B cell (primary cell): ENCODE measurements around the gene NES. TPM values are rescaled to one million over a fixed set of nuclear protein-coding genes. Genes with fewer than 3 reads are reported as not detected.

ENCODE experiments used
- ATAC-seq: fragments of 200-7000 bp; cut with Tn5 transposase; one replicate; pipeline ENCODE4 v1.10.0; 2021; ENCODE audit warnings: low read depth, mild to moderate bottlenecking, moderate number of reproducible peaks, moderate library complexity
- CTCF ChIA-PET: fragments of 350-600 bp; sonication (Branson Sonifier 250); formaldehyde crosslinking; loops from one replicate; lab custom pipeline; 2021; ENCODE audit warnings: antibody characterized with exemption, inconsistent platforms; lab: Charles Lee
- POLR2A ChIA-PET: fragments of 350-600 bp; sonication (Branson Sonifier 250); formaldehyde crosslinking; loops from one replicate; lab custom pipeline; 2021; ENCODE audit warnings: antibody characterized with exemption; lab: Charles Lee
- DNase-seq: peaks from one replicate; pipeline ENCODE4 v3.0.0; 2013
- H2AFZ ChIP-seq: 2 replicates; pipeline ENCODE4 v1.6.1; 2012; ENCODE audit warnings: mild to moderate bottlenecking, low read depth, low read length; ENCODE audit not compliant: insufficient read depth, poor library complexity, severe bottlenecking
- H3K27ac ChIP-seq, 2 donors: 1 replicate in 1 of 2; 2 replicates in 1 of 2; pipeline ENCODE4 v1.5.1; 2012 to 2013; ENCODE audit warnings: low read length in 2 of 2, mild to moderate bottlenecking in 2 of 2, moderate library complexity in 1 of 2
- H3K27me3 ChIP-seq, 4 experiments: fragments of 200-600 bp in 1 of 4; sonication (generic) in 1 of 4; replicated peaks in 1 of 4; 1 replicate in 2 of 4; 2 replicates in 2 of 4; pipeline versions ENCODE4 v1.6.1 to v1.7.0; 2013 to 2016; ENCODE audit warnings: low read length in 3 of 4, mild to moderate bottlenecking in 2 of 4, mixed read lengths in 1 of 4, moderate library complexity in 1 of 4; ENCODE audit not compliant: insufficient read depth in 4 of 4, control insufficient read depth in 3 of 4; ENCODE audit errors: control extremely low read depth in 1 of 4
- H3K36me3 ChIP-seq, 2 experiments: replicated peaks in 1 of 2; 1 replicate in 1 of 2; 2 replicates in 1 of 2; pipeline versions ENCODE4 v1.6.1 to v1.7.1; 2013; ENCODE audit warnings: low read length in 1 of 2; ENCODE audit not compliant: insufficient read depth in 2 of 2, control insufficient read depth in 1 of 2; ENCODE audit errors: control extremely low read depth in 1 of 2, extremely low read depth in 1 of 2
- H3K4me1 ChIP-seq, 2 donors: fragments of 200-600 bp in 1 of 2; sonication (generic) in 1 of 2; 1 replicate in 1 of 2; 2 replicates in 1 of 2; pipeline versions ENCODE4 v1.5.1 to v1.6.1; 2013 to 2017; ENCODE audit warnings: low read length in 2 of 2; ENCODE audit not compliant: control insufficient read depth in 2 of 2, insufficient read depth in 2 of 2
- H3K4me2 ChIP-seq: replicated peaks from 2 replicates; pipeline ENCODE3; 2012; ENCODE audit warnings: mild to moderate bottlenecking, low read depth, low read length; ENCODE audit not compliant: poor library complexity, severe bottlenecking
- H3K4me3 ChIP-seq, 5 experiments: fragments of 200-600 bp in 1 of 5; sonication (generic) in 1 of 5; 1 replicate in 3 of 5; 2 replicates in 2 of 5; pipeline versions ENCODE4 v1.5.1 to v1.7.0; 2011 to 2016; ENCODE audit warnings: low read length in 4 of 5, mild to moderate bottlenecking in 4 of 5, low read depth in 2 of 5, control low read depth in 1 of 5, moderate library complexity in 1 of 5; ENCODE audit not compliant: insufficient read depth in 1 of 5; ENCODE audit errors: control extremely low read depth in 1 of 5, extremely low read depth in 1 of 5
- H3K79me2 ChIP-seq: fragments of 200-600 bp; sonication (generic); one replicate; pipeline ENCODE4 v1.6.0; 2016; ENCODE audit warnings: low read length; ENCODE audit not compliant: control insufficient read depth, insufficient read depth
- H3K9ac ChIP-seq: fragments of 200-600 bp; sonication (generic); 2 replicates; pipeline ENCODE4 v1.6.1; 2017; ENCODE audit warnings: mild to moderate bottlenecking, low read length, moderate library complexity
- H3K9me3 ChIP-seq, 3 donors: one replicate each; pipeline versions ENCODE4 v1.6.1 to v1.7.1; 2013; ENCODE audit warnings: low read length in 2 of 3; ENCODE audit not compliant: control insufficient read depth in 2 of 3, insufficient read depth in 1 of 3; ENCODE audit errors: control extremely low read depth in 1 of 3
- H4K20me1 ChIP-seq: 2 replicates; pipeline ENCODE4 v1.6.0; 2012; ENCODE audit warnings: mild to moderate bottlenecking, low read length; ENCODE audit not compliant: insufficient read depth, control insufficient read depth, poor library complexity, severe bottlenecking
- H3K27ac Mint-ChIP-seq: one replicate; pipeline ENCODE4 v1.8.0; 2021; ENCODE audit warnings: mixed read lengths
- H3K27me3 Mint-ChIP-seq: one replicate; pipeline ENCODE4 v1.8.0; 2021; ENCODE audit warnings: mixed read lengths
- H3K4me1 Mint-ChIP-seq: one replicate; pipeline ENCODE4 v1.8.0; 2021; ENCODE audit warnings: mixed read lengths
- H3K4me3 Mint-ChIP-seq: one replicate; pipeline ENCODE4 v1.8.0; 2021; ENCODE audit warnings: mixed read lengths
- H3K9me3 Mint-ChIP-seq: one replicate; pipeline ENCODE4 v1.8.0; 2022; ENCODE audit warnings: mixed read lengths; ENCODE audit not compliant: insufficient read depth
- EZH2 ChIP-seq: IDR thresholded peaks from 2 replicates; pipeline ENCODE4 v1.6.1; 2012; ENCODE audit warnings: borderline replicate concordance, low read depth, mild to moderate bottlenecking, moderate library complexity, low read length; ENCODE audit not compliant: insufficient read depth, poor library complexity, severe bottlenecking
- WGBS: methylation state at CpG from one replicate; pipeline ENCODE4 v1.1.5; 2013; ENCODE audit warnings: missing lambda C conversion rate; ENCODE audit not compliant: insufficient coverage; 5-methylcytosine and 5-hydroxymethylcytosine counted together
- intact Hi-C: fragments of 100-400 bp; cut with micrococcal nuclease; formaldehyde crosslinking; loops from one replicate; pipeline ENCODE4 v1.10.0; 2022
- polyA plus RNA-seq: library from polyadenylated mRNA; depleted of rRNA; stranded (reverse); fragments of >200 nt; gene quantifications from 2 replicates; pipeline ENCODE4 v1.2.3, GENCODE V29; 2012
- total RNA-seq, 2 donors: library from RNA; stranded (reverse); fragments of 120-200 nt in 1 of 2; gene quantifications; 1 replicate in 1 of 2; 2 replicates in 1 of 2; pipeline versions ENCODE4 v1.2.3 to v1.2.4, GENCODE V29; 2013 to 2022
- TF ChIP-seq, protein P1 (sequence below): fragments of 200-600 bp; IDR thresholded peaks from one replicate; pipeline ENCODE4 v1.8.0; 2022; ENCODE audit warnings: antibody characterized with exemption, mild to moderate bottlenecking

The NES gene
- total and polyA plus RNA-seq, 2 donors (not counting 1 experiment from before 2014, with no cell fraction given), result 0.05 TPM; not detected in 1

GRCh38 chr1:156645056-156645455, 32.2 kb downstream of the NES start:
- TF ChIP-seq EZH2, result no peak
- TF ChIP-seq, protein P1, sequence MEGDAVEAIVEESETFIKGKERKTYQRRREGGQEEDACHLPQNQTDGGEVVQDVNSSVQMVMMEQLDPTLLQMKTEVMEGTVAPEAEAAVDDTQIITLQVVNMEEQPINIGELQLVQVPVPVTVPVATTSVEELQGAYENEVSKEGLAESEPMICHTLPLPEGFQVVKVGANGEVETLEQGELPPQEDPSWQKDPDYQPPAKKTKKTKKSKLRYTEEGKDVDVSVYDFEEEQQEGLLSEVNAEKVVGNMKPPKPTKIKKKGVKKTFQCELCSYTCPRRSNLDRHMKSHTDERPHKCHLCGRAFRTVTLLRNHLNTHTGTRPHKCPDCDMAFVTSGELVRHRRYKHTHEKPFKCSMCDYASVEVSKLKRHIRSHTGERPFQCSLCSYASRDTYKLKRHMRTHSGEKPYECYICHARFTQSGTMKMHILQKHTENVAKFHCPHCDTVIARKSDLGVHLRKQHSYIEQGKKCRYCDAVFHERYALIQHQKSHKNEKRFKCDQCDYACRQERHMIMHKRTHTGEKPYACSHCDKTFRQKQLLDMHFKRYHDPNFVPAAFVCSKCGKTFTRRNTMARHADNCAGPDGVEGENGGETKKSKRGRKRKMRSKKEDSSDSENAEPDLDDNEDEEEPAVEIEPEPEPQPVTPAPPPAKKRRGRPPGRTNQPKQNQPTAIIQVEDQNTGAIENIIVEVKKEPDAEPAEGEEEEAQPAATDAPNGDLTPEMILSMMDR, result no peak
- POLR2A ChIA-PET, result interaction anchor here (0.6 kb wide), 1 partner anchor 191 kb away, joined by 4 read pairs; no protein-coding TSS in a partner anchor
- Mint-ChIP-seq H3K9me3 (no peaks in the 10 kb centered on the region), H3K4me1 (peaks cover 23% of the 10 kb centered on the region), H3K27ac (no peak overlapping the region), H3K4me3 (no peak overlapping the region), H3K27me3 (peaks cover 77% of the 10 kb centered on the region)
- Histone ChIP-seq H3K36me3 (no peaks in the 10 kb centered on the region), H3K4me2 (no peak overlapping the region), H4K20me1 (no peaks in the 10 kb centered on the region), H3K27ac (no peak overlapping the region), H3K4me3 (no peak overlapping the region), H3K27me3 (peaks cover 0 to 86% (median 54%) of the 10 kb centered on the region in 4 experiments), H3K4me1 (peaks cover 24 to 28% of the 10 kb centered on the region in 2 donors), H3K9me3 (peaks cover 0 to 6% (median 0%) of the 10 kb centered on the region in 3 donors), H3K79me2 (no peaks in the 10 kb centered on the region), H2AFZ (no peak overlapping the region), H3K9ac (no peak overlapping the region)
- DNase-seq (no peak), ATAC-seq (no peak)
- intact Hi-C loops, result no loop called here
- WGBS, result 90% methylated on average over 2 of the region's 3 CpGs
- CTCF ChIA-PET, result interaction anchor here (1.1 to 1.9 kb wide), 3 partner anchors 13 to 44 kb away, joined by 3 to 5 read pairs (median 5); no protein-coding TSS in a partner anchor

DNA sequence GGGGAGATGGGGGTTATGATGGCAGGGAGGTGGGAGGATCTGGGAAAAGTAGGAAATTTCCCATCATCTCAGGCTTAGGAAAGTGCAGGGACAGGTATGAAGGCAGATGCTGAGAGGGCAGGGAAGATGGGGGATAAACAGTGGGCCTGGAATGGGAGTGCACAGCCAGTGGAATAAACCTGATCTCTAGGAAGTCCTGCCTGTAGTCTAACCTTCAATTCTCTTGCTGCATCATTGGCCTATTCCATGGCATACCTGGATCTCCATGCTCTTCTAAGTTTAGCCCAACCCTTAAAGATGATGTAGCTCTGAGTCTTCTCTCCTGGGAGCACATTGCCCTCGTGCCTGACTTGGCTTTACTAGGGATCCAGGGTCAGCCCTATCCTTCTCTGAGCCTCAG, 32.6 kb downstream of the NES start:
- Mint-ChIP-seq H3K4me3 (no peak overlapping the region), H3K4me1 (peaks cover 23% of the 10 kb centered on the region), H3K27ac (no peak overlapping the region), H3K9me3 (no peaks in the 10 kb centered on the region), H3K27me3 (peaks cover 81% of the 10 kb centered on the region)
- intact Hi-C loops, result no loop called here
- no peak overlapping the region for H3K27ac ChIP-seq
- no peak overlapping the region for H3K4me2 ChIP-seq
- no peaks in the 10 kb centered on the region for H3K36me3 ChIP-seq
- no CpG with 5 or more reads among the region's 1 CpG for WGBS
- ATAC-seq (no peak), DNase-seq (no peak)
- H3K9me3 ChIP-seq, result peaks cover 0 to 6% (median 0%) of the 10 kb centered on the region in 3 donors
- peaks cover 24 to 28% of the 10 kb centered on the region in 2 donors for H3K4me1 ChIP-seq
- peaks cover 0 to 87% (median 55%) of the 10 kb centered on the region in 4 experiments for H3K27me3 ChIP-seq
- H3K79me2 ChIP-seq, result no peaks in the 10 kb centered on the region
- H3K4me3 ChIP-seq, result no peak overlapping the region
- H2AFZ ChIP-seq, result no peak overlapping the region
- no peak for TF ChIP-seq EZH2
- TF ChIP-seq, protein P1, result no peak
- CTCF ChIA-PET, result interaction anchor here (1.5 to 4.6 kb wide), 4 partner anchors 13 to 45 kb away, joined by 4 to 29 read pairs (median 5); no protein-coding TSS in a partner anchor
- POLR2A ChIA-PET, result interaction anchor here (0.6 kb wide), 1 partner anchor 190 kb away, joined by 4 read pairs; no protein-coding TSS in a partner anchor
- no peaks in the 10 kb centered on the region for H4K20me1 ChIP-seq
- H3K9ac ChIP-seq, result no peak overlapping the region
